ENCODE results near the gene SPSB2.

Gene SPSB2

GRCh38 chr12:6821591-6822425, 51.3 kb downstream of the SPSB2 start, which contains the start of gene GPR162 (continued):
- TF ChIP-seq ZNF404 (tag by site-specific recombination; IDR thresholded peaks at IDR 0.05) (no peak), GFI1B (tag by site-specific recombination; IDR thresholded peaks at IDR 0.05) (no peak), ZNF341 (tag by site-specific recombination; IDR thresholded peaks at IDR 0.05; ENCODE audit: low read depth) (peak; percentile 65; the same call in 1 of the 2 replicates), WT1 (tag by site-specific recombination; IDR thresholded peaks at IDR 0.05) (peak; percentile 90), ZBTB8A (tag by site-specific recombination; IDR thresholded peaks at IDR 0.05) (peak; percentile 24; the same call in 1 of the 2 replicates), ZNF791 (tag by site-specific recombination; IDR thresholded peaks at IDR 0.05) (no peak), PRDM1 (tag by site-specific recombination; IDR thresholded peaks at IDR 0.05) (no peak), GLIS2 (tag by site-specific recombination; IDR thresholded peaks at IDR 0.05) (peak; percentile 90), ZNF2 (tag by site-specific recombination; IDR thresholded peaks at IDR 0.05) (no peak), ZNF580 (tag by site-specific recombination; IDR thresholded peaks at IDR 0.05) (no peak), ZNF121 (tag by site-specific recombination; IDR thresholded peaks at IDR 0.05) (no peak), ATF2 (tag by site-specific recombination; IDR thresholded peaks at IDR 0.05; ENCODE audit: low read depth) (no peak), ZNF174 (tag by site-specific recombination; IDR thresholded peaks at IDR 0.05) (no peak), ZNF416 (tag by site-specific recombination; IDR thresholded peaks at IDR 0.05) (no peak), ZNF664 (tag by site-specific recombination; IDR thresholded peaks at IDR 0.05) (no peak), ZNF114 (tag by site-specific recombination; IDR thresholded peaks at IDR 0.05) (no peak), ZNF529 (tag by site-specific recombination; IDR thresholded peaks at IDR 0.05; ENCODE audit: insufficient replicate concordance) (no peak), ZNF366 (tag by site-specific recombination; conservative IDR thresholded peaks at IDR 0.05) (peak; percentile 90), OVOL3 (tag by site-specific recombination; IDR thresholded peaks at IDR 0.05) (no peak), KLF8 (tag by site-specific recombination; IDR thresholded peaks at IDR 0.05) (peak; percentile 16; the same call in 1 of the 2 replicates), YY1 (tag by site-specific recombination; IDR thresholded peaks at IDR 0.05) (no peak), SP2 (tag by site-specific recombination; IDR thresholded peaks at IDR 0.05) (peak; percentile 47), ZFP69B (tag by site-specific recombination; IDR thresholded peaks at IDR 0.05) (no peak), ZSCAN23 (tag by site-specific recombination; IDR thresholded peaks at IDR 0.05) (no peak), ZNF335 (tag by site-specific recombination; conservative IDR thresholded peaks at IDR 0.05) (peak; percentile 66), ZNF76 (tag by site-specific recombination; IDR thresholded peaks at IDR 0.05; ENCODE audit: borderline replicate concordance, low read depth) (peak; percentile 46), ZNF350 (tag by site-specific recombination; IDR thresholded peaks at IDR 0.05) (no peak), ZNF701 (tag by site-specific recombination; IDR thresholded peaks at IDR 0.05) (no peak)
- TF ChIP-seq, protein P1, sequence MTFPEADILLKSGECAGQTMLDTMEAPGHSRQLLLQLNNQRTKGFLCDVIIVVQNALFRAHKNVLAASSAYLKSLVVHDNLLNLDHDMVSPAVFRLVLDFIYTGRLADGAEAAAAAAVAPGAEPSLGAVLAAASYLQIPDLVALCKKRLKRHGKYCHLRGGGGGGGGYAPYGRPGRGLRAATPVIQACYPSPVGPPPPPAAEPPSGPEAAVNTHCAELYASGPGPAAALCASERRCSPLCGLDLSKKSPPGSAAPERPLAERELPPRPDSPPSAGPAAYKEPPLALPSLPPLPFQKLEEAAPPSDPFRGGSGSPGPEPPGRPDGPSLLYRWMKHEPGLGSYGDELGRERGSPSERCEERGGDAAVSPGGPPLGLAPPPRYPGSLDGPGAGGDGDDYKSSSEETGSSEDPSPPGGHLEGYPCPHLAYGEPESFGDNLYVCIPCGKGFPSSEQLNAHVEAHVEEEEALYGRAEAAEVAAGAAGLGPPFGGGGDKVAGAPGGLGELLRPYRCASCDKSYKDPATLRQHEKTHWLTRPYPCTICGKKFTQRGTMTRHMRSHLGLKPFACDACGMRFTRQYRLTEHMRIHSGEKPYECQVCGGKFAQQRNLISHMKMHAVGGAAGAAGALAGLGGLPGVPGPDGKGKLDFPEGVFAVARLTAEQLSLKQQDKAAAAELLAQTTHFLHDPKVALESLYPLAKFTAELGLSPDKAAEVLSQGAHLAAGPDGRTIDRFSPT (tag by site-specific recombination; IDR thresholded peaks at IDR 0.05), result peak; percentile 12; the same call in 1 of the 2 replicates
- TF ChIP-seq, protein P2, sequence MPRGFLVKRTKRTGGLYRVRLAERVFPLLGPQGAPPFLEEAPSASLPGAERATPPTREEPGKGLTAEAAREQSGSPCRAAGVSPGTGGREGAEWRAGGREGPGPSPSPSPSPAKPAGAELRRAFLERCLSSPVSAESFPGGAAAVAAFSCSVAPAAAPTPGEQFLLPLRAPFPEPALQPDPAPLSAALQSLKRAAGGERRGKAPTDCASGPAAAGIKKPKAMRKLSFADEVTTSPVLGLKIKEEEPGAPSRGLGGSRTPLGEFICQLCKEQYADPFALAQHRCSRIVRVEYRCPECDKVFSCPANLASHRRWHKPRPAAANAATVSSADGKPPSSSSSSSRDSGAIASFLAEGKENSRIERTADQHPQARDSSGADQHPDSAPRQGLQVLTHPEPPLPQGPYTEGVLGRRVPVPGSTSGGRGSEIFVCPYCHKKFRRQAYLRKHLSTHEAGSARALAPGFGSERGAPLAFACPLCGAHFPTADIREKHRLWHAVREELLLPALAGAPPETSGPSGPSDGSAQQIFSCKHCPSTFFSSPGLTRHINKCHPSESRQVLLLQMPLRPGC (tag by site-specific recombination; IDR thresholded peaks at IDR 0.05), result no peak
- TF ChIP-seq, protein P3, sequence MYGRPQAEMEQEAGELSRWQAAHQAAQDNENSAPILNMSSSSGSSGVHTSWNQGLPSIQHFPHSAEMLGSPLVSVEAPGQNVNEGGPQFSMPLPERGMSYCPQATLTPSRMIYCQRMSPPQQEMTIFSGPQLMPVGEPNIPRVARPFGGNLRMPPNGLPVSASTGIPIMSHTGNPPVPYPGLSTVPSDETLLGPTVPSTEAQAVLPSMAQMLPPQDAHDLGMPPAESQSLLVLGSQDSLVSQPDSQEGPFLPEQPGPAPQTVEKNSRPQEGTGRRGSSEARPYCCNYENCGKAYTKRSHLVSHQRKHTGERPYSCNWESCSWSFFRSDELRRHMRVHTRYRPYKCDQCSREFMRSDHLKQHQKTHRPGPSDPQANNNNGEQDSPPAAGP (tag by site-specific recombination; IDR thresholded peaks at IDR 0.05), result peak; percentile 68
